ENCODE data around the gene IL33.
"Not testable (repeated sequence)": the region's sequence is repeated elsewhere in the genome, so short reads cannot be mapped to it uniquely, and the experiment has no call there.

IL33 gene

GRCh38 chr9:6215562-6215961 lies at the start of gene IL33:
Gene IL33 (plus strand): TSS chr9:6215807. CDS start chr9:6241695, 25,888 bp downstream.
- no peak for DNase-seq

GRCh38 chr9:6171667-6172066 lies 43.9 kb upstream of the IL33 start:
- DNase-seq = no peak

GRCh38 chr9:6173914-6174313 lies 41.7 kb upstream of the IL33 start:
- no peak for DNase-seq

GRCh38 chr9:6182549-6183226 lies 32.9 kb upstream of the IL33 start:
- not testable (repeated sequence) for DNase-seq

GRCh38 chr9:6183227-6183551 lies 32.4 kb upstream of the IL33 start:
- DNase-seq = no peak

- DNase-seq = no peak
Observed at GRCh38 chr9:6183627-6184026, 32.0 kb upstream of the IL33 start.

GRCh38 chr9:6184749-6185645 lies 30.6 kb upstream of the IL33 start:
- no peak for DNase-seq

GRCh38 chr9:6186691-6187090 lies 28.9 kb upstream of the IL33 start:
- DNase-seq = no peak

- no peak for DNase-seq
Observed at GRCh38 chr9:6187272-6187671, 28.3 kb upstream of the IL33 start.

- no peak for DNase-seq
Observed at GRCh38 chr9:6188466-6188865, 27.1 kb upstream of the IL33 start.

GRCh38 chr9:6188906-6189305 lies 26.7 kb upstream of the IL33 start:
- DNase-seq = no peak

- no peak for DNase-seq
Observed at GRCh38 chr9:6194934-6195333, 20.7 kb upstream of the IL33 start.

- no peak for DNase-seq
Observed at GRCh38 chr9:6195714-6196360, 19.8 kb upstream of the IL33 start.

- DNase-seq = no peak
Observed at GRCh38 chr9:6197330-6197729, 18.3 kb upstream of the IL33 start.

GRCh38 chr9:6198251-6198650 lies 17.4 kb upstream of the IL33 start:
- DNase-seq = no peak

- DNase-seq = no peak
Observed at GRCh38 chr9:6199596-6199995, 16.0 kb upstream of the IL33 start.

GRCh38 chr9:6200761-6201160 lies 14.8 kb upstream of the IL33 start:
- no peak for DNase-seq

- DNase-seq = no peak
Observed at GRCh38 chr9:6209966-6210365, 5.6 kb upstream of the IL33 start.

GRCh38 chr9:6212722-6213375 lies 2.8 kb upstream of the IL33 start:
- DNase-seq = no peak

- DNase-seq = no peak
Observed at GRCh38 chr9:6214434-6214833, 1.2 kb upstream of the IL33 start.

- DNase-seq = no peak
Observed at GRCh38 chr9:6214903-6215302, 704 bp upstream of the IL33 start.

- no peak for DNase-seq
Observed at GRCh38 chr9:6216002-6216401, 395 bp downstream of the IL33 start.

GRCh38 chr9:6216951-6217350 lies 1.3 kb downstream of the IL33 start:
- DNase-seq = no peak

Measured in activated CD4-positive, alpha-beta T cell treated with anti-CD3 and anti-CD28 coated beads, Interleukin-2, Interleukin-6, amounts not matched to agents 100 ng/mL and 50 ng/mL, durations not matched to agents 16 hours and 8 hours (primary cell).